HG03521 (cell line): ENCODE results near the gene BLTP1.

Experiments
- ATAC-seq: cut with Tn5 transposase; IDR thresholded peaks from one replicate; pipeline ENCODE4 v1.9.1; 2021; ENCODE audit warnings: mild to moderate bottlenecking, moderate library complexity; ENCODE audit not compliant: unreplicated experiment

BLTP1 gene

GRCh38 chr4:122163767-122164166 is 11.6 kb downstream of the BLTP1 start:
- no peak for ATAC-seq

- ATAC-seq = no peak
Measured at GRCh38 chr4:122167369-122167768, 15.2 kb downstream of the BLTP1 start.

GRCh38 chr4:122170775-122171174 is 18.6 kb downstream of the BLTP1 start:
- ATAC-seq = no peak

- no peak for ATAC-seq
Measured at GRCh38 chr4:122171323-122171722, 19.2 kb downstream of the BLTP1 start.

DNA sequence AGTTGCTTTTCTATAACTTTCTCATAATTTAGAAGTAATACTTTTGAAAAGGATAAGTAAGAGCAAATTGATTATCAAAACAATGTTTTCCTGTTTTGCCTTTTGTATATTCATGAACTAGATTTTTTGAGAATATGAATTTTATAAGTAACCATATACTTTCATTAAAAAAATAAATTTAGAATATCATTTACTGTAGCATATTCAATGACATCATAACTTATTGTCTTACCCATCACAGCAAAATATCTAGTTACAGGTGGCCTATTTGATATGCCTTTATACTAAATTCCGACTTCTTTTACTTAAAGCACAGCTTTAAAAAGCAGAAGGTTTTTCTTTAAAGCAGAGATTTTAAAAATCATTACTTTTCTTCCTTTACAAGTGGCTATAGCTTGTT is 20.1 kb downstream of the BLTP1 start:
- no peak for ATAC-seq

GRCh38 chr4:122178961-122179360 is 26.8 kb downstream of the BLTP1 start:
- no peak for ATAC-seq

GRCh38 chr4:122195718-122196117 is 43.6 kb downstream of the BLTP1 start:
- no peak for ATAC-seq
